ENCODE measurements around the gene RASSF10. TPM values are rescaled to one million over a fixed set of nuclear protein-coding genes. Genes with fewer than 3 reads are reported as not detected.

RASSF10 gene
- total RNA-seq, 1 donor from 2014 or later: 2.4 TPM

- FAIRE-seq: no peak
- DNase-seq (ENCODE audit: low spot score in 2 of 2): no peak
Observed at GRCh38 chr11:13051257-13051656, 42.1 kb downstream of the RASSF10 start.

GRCh38 chr11:13052130-13052571 is 43.0 kb downstream of the RASSF10 start:
- no peak for DNase-seq (ENCODE audit: low spot score in 2 of 2)
- FAIRE-seq: no peak

GRCh38 chr11:13053255-13053917 is 44.3 kb downstream of the RASSF10 start:
- DNase-seq (ENCODE audit: low spot score in 2 of 2): no peak

GRCh38 chr11:13054278-13054677 is 45.2 kb downstream of the RASSF10 start:
- FAIRE-seq: no peak
- no peak for DNase-seq (ENCODE audit: low spot score in 2 of 2)

More at GRCh38 chr11:13053255-13053917, 44.3 kb downstream of the RASSF10 start:
- no peak for FAIRE-seq

GRCh38 chr11:13055200-13055599 is 46.1 kb downstream of the RASSF10 start:
- no peak for FAIRE-seq
- DNase-seq (ENCODE audit: low spot score in 2 of 2): no peak

GRCh38 chr11:13061294-13061990 is 52.3 kb downstream of the RASSF10 start:
- FAIRE-seq (no peak), DNase-seq (ENCODE audit: low spot score in 2 of 2) (no peak)

All from frontal cortex (tissue), 4 donors.